NCI-H2196 (cell line): ENCODE data around the gene ADAT3.

Source experiments
- DNase-seq: peaks from one replicate; lab custom pipeline; 2025; ENCODE audit not compliant: unreplicated experiment; lab: John Stamatoyannopoulos, UW

The ADAT3 gene

DNA sequence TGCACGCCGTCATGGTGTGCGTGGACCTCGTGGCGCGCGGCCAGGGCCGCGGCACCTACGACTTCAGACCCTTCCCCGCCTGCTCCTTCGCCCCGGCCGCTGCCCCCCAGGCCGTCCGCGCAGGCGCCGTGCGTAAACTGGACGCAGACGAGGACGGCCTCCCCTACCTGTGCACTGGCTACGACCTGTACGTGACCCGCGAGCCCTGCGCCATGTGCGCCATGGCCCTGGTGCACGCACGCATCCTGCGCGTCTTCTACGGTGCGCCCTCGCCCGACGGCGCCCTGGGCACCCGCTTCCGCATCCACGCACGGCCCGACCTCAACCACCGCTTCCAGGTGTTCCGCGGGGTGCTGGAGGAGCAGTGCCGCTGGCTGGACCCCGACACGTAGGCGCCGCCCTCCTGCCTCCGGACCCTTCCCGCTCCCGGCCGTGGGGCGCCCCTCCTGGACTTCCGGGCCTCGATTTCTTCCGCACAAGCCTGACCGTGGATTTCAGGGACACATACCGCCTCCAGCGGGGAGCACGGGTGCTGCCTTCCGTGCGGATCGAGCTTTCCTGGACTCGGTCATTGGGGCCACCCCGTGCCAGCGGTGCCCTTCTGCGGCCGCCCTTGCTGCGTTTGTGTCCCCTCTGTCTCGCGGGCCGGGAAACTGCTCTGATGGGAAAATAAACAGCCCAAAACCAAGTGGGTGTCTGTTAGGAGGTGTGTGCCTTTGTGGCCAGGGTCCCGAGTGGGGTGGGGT, 7.7 kb downstream of the ADAT3 start:
- no peak for DNase-seq

- DNase-seq: no peak
Measured at GRCh38 chr19:1913781-1914577, 8.8 kb downstream of the ADAT3 start.

- no peak for DNase-seq
Measured at GRCh38 chr19:1914826-1915341, 9.7 kb downstream of the ADAT3 start.

DNA sequence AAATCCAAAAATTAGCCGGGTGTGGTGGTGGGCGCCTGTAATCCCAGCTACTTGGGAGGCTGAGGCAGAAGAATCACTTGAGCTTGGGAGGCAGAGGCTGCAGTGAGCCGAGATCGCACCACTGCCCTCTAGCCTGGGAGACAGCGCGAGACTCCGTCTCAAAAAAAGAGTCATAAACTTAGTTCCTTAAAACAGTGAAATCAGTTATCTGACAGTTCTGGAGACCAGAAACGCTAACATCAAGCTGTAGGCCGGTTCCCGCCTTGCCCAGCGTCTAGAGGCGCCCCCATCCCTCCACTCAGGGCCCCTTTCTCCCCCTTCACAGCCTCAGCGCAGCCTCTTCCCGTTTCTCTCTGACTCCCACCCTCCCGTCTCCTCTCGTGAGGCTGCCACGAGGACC, 11.9 kb downstream of the ADAT3 start:
- DNase-seq: no peak

DNA sequence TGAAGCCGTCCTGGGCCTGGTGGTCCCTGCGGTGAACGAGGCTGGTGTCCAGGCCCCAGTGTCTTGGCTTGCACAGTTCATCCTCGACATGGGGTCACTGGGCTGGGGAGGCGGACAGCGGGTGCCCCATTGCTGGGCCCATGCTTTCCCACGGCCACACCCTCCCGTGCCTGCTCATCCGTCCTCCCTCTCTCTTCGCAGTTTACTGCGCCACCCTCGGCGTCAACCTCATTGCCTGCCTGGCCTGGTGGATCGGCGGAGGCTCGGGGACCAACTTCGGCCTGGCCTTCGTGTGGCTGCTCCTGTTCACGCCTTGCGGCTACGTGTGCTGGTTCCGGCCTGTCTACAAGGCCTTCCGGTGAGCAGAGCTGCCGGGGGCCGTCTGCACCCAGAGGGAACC, 12.7 kb downstream of the ADAT3 start:
- DNase-seq: no peak

DNA sequence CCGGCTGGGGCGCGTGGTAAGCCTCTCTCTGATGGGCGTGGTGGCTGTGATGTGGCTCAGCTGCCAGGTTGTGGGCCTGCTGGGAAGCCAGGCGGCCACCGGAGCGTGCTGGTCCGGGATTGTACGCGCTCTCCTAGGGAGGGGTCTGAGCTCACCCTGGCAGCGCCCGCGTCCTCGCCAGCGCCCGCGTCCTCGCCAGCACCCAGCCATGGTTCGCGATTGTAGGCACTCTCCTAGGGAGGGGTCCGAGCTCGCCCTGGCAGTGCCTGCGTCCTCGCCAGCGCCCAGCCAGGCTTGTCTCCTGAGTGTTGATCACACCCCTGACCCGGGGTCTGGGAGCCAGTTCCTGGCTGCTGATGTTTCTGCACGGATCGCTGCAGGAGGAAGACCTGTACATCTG, 13.8 kb downstream of the ADAT3 start:
- no peak for DNase-seq

DNA sequence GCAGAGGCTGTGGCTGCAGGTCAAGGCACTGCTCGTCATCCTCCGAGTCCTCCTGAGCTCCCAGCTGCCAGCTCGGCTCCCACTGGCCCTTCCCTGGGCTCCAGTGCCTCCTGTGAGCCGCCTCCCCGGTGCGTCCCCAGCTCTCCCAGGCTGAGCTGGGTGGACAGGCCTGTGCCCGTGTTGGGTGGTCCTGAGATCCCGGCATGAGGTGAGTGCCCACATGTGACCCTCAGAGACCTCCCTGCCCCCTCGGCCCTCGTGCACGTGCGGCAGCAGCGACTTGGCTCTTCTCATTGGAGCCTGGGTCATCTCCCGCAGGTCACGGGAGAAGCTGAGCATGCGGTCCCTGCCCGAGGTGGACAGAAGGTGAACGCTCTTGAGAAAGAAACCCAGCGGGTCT, 15.4 kb downstream of the ADAT3 start:
- DNase-seq: no peak

- no peak for DNase-seq
Measured at GRCh38 chr19:1921326-1921725, 16.1 kb downstream of the ADAT3 start.

GRCh38 chr19:1921825-1922224, 16.6 kb downstream of the ADAT3 start:
- DNase-seq: no peak

DNA sequence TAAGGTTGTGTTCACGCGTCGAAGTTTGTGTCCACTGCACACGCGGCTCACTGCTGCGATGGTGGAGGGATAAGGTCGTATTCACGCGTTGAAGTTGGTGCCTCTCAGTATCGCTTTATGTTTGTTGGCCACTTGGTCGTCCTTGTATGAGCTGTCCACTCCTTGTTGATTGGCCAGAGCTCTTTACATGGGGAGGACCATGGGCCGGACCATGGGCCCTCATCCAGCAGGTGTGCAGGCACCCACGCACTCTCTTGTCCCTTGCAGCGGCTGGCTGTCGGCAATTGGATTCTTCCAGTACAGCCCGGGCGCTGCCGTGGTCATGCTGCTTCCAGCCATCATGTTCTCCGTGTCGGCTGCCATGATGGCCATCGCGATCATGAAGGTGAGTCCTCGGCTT, 17.6 kb downstream of the ADAT3 start:
- no peak for DNase-seq

DNA sequence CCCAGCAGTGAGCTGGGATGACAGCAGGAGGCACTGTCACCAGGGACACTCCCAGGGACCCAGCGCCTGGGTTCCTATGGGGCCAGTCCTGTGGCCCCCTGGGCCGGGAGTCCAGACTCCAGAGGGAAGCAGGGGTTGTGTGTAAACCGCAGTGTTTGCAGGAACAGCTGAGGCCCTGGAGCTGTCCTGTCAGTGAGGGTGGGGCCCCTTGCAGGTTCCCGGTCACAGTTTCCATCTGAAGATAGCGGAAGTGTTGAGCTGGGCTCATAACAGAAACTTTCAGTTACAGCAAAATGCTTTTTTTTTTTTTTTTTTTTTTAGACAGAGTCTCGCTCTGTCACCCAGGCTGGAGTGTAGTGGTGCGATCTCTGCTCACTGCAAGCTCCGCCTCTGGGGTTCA, 18.1 kb downstream of the ADAT3 start:
- DNase-seq: no peak

GRCh38 chr19:1924320-1924961, 19.2 kb downstream of the ADAT3 start:
- no peak for DNase-seq

DNA sequence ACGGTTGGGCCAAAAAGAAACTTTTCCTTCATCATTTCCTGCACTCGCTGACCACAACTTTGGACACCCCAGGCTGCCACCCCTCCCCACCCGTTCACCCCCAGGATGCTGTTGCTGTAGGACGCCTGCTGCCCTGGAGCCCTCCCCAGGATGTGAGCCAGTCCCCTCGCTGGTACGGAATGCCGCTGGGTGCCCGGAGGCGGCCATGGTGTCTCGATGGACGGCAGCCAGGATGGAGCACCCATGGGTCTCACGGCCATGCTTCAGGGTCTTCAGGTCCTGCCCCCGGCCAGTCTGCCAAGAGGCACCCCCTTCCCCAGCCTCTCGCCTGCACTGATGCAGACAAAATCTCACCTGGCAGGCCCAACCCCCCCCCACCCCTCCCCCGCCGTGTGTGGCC, 20.3 kb downstream of the ADAT3 start:
- no peak for DNase-seq

GRCh38 chr19:1929021-1929742, 24.0 kb downstream of the ADAT3 start:
- DNase-seq: peak; percentile 88

DNA sequence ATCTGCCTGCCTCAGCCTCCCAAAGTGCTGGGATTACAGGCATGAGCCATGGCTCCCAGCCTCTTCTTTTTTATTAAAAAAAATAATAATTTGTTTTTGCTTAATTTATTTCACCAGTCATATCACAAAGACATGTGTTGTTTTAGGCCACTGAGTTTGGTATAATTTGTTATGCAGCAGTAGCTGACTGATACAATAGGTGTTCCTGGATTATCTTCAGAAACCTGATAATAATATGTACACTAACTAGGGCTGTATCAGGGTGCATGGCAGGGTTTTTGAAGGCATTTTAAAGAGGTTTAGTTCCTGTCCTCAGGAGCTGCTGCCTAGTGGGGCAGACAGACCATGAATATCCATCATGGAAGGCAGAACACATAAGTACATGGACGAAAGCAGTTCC, 26.2 kb downstream of the ADAT3 start:
- no peak for DNase-seq

GRCh38 chr19:1932395-1932794, 27.2 kb downstream of the ADAT3 start:
- no peak for DNase-seq

DNA sequence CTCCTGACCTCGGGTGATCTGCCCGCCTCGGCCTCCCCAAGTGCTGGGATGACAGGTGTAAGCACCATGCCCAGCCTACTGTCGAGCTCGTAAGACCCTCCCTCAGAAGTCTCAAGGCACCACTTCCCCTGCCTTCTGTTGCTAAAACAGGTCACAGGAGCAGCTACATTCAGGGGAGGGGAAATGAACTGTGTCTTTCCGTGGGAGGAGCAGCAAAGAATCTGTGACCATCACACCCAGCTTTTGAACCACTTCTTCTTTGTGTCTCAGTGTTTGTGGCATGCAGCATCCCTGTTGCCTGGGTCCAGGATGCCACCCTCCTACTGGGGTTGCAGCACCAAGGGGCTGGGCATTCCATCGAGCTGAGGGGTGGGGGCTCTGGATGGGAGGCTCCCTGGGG, 28.0 kb downstream of the ADAT3 start:
- DNase-seq: no peak

DNA sequence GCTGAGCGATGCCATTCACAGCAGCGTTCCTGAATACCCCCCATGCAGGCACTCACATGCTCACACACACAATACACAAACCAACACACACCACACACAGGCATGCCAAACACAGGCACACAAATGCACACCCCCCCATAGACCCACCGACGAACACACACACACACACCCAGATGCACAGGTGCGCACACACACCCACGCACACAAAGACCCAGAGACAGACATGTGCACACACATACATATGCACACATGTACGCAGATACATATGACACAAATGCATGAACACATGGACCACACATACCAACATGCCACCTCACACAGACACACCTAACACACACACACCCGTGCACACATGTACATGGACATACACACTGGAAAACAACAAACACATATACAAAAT, 28.7 kb downstream of the ADAT3 start:
- no peak for DNase-seq

DNA sequence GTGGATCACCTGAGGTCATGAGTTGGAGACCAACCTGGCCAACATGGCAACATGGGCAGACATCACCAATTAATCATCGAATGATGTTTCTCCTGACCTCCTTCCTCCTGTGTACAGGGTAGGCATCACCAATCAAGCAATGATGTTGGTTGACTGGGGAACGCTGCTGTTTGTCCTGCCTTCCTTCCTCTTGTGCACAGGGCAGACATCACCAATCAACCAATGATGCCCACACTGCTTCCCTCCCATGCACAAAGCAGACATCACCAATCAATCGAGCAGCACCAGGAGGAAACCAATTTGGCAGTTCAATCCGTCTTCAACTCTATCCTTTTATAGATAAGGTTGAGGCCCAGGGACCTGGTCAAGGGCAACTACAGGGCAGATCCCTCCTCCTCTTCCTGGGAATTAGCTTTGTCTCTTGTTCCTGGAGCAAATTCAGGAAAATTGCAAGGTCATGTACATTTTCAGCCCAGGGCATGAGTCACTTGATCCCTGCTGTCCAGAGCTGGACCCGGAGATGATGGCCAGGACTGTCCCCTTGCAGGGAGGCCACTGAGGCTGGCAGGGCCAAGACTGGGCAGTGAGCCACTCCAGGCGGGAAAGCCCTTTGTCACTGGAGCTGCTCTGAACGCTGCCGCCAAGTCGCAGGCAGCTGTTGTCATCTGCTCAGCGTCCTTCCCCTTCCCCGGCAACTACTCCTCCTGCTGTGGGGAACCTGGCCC, 30.4 kb downstream of the ADAT3 start:
- peak; percentile 35 for DNase-seq

DNA sequence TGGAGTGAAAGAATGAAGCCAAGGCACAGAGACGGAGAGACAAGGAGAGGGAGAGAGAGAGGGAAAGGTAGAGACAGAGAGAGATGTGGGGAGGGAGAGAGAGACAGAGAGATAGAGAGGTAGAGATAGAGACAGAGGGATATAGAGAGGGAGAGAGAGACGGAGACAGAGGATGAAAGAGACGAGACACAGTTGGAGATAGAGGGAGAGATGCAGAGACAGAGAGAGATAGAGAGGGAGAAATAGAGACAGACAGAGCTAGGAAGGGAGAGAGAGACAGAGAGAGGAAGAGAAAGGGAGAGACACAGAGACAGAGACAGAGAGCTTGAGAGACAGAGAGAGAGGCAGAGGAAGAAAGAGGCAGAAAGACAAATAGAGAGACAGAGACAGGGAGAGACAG, 31.2 kb downstream of the ADAT3 start:
- DNase-seq: no peak
